NCI-H1694 (cell line): ENCODE measurements around the gene ARSG.
A peak's percentile ranks its signal among the peaks of the same experiment; 100 is the strongest.
"Not testable (repeated sequence)": the region's sequence is repeated elsewhere in the genome, so short reads cannot be mapped to it uniquely, and the experiment has no call there.

Source experiments
- DNase-seq: peaks from one replicate; lab custom pipeline; 2025; lab: John Stamatoyannopoulos, UW

The ARSG gene

GRCh38 chr17:68277807-68278206, 13.5 kb upstream of the ARSG start:
- no peak for DNase-seq

DNA sequence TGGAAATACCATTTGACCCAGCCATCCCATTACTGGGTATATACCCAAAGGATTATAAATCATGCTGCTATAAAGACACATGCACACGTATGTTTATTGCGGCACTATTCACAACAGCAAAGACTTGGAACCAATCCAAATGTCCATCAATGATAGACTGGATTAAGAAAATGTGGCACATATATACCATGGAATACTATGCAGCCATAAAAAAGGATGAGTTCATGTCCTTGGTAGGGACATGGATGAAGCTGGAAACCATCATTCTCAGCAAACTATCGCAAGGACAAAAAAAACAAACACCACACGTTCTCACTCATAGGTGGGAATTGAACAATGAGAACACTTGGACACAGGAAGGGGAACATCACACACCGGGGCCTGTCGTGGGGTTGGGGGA, 9.3 kb upstream of the ARSG start:
- not testable (repeated sequence) for DNase-seq

DNA sequence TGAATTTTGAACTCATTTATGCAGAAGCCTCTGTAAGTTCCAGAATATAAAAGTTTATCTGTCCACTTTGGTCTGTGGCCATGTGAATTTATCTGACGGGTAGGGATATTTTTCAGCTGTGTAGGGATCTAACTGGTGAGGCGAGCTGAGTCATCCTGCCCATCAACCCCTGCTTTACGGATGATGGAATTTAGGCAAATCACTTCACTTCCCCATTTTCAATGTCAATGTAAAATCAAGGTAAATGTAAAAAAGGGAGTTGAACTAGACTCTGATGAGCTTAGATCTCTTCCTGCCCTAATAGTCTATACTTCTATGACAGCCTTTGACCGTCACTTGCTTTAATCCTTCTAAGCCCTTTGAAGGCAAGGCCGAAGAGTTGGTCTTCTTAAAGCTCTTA, 2.9 kb upstream of the ARSG start:
- no peak for DNase-seq

DNA sequence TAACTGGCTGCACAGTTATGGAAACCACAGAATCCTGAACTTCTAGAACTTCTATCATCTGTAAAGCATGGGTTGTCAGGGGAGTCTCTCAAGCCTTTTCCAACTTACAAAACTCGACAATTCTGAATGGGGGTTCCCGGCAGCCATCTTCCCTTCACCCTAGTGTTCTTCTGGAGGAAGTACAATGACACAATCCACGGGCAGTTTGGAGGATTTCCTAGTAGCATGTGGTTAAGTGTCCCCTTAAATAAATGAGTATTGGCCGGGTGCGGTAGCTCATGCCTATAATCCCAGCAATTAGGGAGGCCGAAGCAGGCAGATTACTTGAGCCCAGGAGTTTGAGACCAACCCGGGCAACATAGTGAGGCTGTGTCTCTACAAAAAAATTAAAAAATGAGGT, 2.5 kb upstream of the ARSG start:
- DNase-seq: no peak

- DNase-seq: no peak
These were observed 1.8 kb upstream of the ARSG start for GRCh38 chr17:68289473-68289872.

- DNase-seq: no peak
These were observed 1.4 kb upstream of the ARSG start for GRCh38 chr17:68289936-68290267.

GRCh38 chr17:68290268-68290954, 884 bp upstream of the ARSG start:
- no peak for DNase-seq

- DNase-seq: peak; percentile 54
These were observed 767 bp downstream of the ARSG start for GRCh38 chr17:68291836-68292688.

GRCh38 chr17:68292689-68293040, 1.4 kb downstream of the ARSG start:
- DNase-seq: no peak

GRCh38 chr17:68293490-68294195, 2.3 kb downstream of the ARSG start:
- no peak for DNase-seq

- DNase-seq: no peak
These were observed 2.9 kb downstream of the ARSG start for GRCh38 chr17:68294196-68294555.

DNA sequence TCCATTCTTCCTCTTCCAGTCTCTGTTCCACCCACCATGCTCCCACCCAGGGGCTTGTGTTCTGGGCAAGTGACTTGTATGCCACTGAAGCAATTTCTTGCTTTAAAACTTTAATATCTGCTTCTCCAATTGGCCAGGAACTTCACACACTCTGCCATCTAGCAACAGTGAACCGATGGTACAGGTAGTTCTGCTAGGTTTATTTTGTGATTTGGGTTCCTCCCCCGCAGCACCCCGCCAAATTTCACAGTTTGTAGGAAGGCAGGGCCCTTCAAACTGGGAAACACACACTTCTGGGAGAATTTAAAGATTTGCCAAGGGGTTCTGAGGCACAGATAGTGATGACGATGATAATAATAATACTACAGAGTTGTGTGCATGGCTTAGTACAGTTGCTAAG, 3.3 kb downstream of the ARSG start:
- no peak for DNase-seq

GRCh38 chr17:68295086-68295485, 3.8 kb downstream of the ARSG start:
- no peak for DNase-seq

- no peak for DNase-seq
These were observed 5.2 kb downstream of the ARSG start for GRCh38 chr17:68296217-68297191.

DNA sequence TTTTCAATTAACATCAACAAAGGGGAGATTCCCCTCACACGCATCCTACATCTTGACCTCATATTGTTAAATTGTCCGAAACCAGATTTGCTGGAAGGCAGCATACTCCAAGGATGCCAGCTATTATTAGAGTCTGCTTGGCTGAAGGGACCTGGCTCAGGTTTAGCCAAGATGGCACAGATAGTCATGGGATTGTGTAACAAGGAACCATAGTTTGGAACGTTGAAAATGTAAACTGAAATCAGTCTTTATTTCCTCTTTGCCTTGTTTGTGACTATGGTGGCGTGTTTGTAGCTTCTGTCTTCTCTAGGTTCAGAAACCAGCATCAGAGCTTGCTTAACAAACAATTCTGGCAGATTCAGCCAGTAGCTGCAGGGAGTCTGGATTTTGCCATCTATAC, 5.9 kb downstream of the ARSG start:
- no peak for DNase-seq

DNA sequence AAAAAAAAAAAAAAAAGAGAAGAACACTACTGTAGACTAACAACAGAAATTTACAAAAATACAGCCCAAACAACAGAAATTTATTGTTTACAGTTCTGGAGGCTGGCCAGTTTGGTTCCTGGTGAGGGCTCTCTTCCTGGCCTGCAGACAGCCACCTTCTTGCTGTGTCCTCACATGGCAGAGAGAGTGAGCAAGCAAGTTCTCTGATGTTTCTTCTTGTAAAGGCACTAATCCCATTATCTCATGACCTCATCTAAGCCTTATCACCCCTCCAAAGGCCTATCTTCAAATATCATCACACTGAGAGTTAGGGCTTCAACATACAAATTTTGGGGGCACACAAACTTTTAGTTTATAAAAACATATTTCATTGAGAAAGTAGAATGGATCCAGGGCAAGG, 7.3 kb downstream of the ARSG start:
- no peak for DNase-seq

- DNase-seq: no peak
These were observed 8.5 kb downstream of the ARSG start for GRCh38 chr17:68299817-68300216.

DNA sequence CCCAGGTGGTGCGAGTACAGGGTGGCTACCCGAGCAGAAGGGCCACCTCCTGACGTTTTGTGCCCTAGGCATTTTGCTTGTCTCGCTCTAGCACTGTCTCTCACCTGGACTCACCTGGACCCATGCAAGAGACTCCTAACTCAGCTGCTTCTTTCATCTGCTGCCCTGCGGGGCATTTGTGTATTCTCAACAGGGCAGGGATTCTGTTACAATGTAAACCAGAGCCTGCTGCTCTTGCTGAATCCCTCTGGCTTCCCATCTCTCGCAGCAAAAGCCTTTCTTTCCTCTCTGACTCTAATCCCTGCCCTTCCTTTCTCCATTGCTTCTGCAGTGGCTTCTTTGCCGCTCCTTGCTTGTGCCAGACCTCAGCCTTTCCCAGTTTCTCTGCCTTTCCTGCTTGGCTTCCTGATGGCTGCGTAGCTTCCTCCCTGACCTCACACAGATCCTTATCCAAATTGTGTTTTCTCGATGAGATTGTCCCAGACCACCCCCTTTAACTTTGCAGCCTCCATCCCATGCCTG, 10.2 kb downstream of the ARSG start:
- DNase-seq: no peak

DNA sequence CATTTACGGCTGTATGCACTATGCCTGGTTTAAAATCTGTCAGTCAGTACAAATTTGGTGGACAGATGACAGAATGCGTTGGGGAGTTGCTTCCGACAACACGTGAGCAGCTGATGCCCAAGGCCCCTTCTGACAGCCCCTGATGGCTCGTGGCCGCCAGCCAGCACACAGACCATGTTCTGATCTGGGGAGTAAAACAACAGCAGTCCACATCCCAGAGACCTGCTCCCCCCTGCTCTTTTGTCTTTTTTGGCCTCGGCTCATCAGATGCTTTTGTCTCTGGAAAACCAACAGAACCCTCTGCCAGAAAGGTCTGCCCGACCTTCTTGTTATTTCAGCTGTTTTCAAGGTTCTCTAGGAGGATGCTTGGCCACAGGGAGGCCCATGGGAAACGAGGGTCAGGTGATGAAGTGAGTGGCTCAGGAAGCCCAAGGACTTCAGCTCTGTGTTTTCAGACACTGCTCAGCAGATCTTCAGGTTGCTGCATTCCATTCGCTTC, 10.8 kb downstream of the ARSG start:
- peak; percentile 71 for DNase-seq

DNA sequence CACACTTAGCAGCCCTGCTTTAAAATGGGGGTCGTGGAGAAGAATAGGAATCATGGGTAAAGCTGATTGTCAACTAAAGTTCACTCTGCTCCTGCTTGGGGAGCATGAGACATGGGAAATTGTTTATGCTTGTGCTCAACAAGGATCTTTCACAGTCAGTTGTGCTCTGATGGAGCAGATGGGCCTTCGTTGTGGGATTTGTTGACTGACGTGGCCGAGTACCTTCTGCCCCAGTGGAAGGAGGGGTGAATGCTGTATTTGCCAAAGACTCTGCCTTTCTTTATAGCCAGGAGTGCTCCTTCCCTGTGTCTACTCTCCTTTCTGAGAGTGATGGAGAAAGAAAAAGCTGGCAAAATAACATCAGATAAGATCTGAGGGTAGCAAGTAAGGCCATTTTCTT, 11.4 kb downstream of the ARSG start:
- peak; percentile 75 for DNase-seq

- no peak for DNase-seq
These were observed 13.4 kb downstream of the ARSG start for GRCh38 chr17:68304706-68305105.

DNA sequence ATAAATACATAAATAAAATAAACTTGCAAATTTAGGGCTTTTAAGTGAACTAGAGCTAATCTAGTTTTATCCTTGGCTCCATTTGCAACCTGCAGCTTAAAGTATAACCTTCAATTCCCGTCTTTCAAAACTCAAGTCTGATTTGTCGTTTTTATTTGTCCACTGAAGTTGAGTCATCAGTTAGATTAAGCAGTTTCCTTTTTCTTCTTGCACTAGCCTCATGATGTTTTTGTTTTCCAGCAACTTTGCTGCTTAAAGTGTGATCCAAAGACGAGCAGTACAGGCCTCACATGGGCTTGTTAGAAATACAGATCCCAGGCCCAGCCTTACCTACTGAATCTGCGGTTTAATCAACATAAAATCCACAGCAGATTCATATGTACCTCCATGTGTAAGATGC, 13.8 kb downstream of the ARSG start:
- no peak for DNase-seq
